Activated B cell treated with CpG ODN at 0.5 μM for 24 hours (primary cell): ENCODE data around the gene NFIA. TPM values are rescaled to one million over a fixed set of nuclear protein-coding genes. Genes with fewer than 3 reads are reported as not detected.

ENCODE experiments used
- ATAC-seq: fragments of 200-7000 bp; cut with Tn5 transposase; one replicate; pipeline ENCODE4 v1.10.0; 2021; ENCODE audit warnings: low read depth, mild to moderate bottlenecking, moderate library complexity
- CTCF ChIA-PET: fragments of 350-600 bp; sonication (Branson Sonifier 250); formaldehyde crosslinking; loops from one replicate; lab custom pipeline; 2021; ENCODE audit warnings: antibody characterized with exemption; lab: Charles Lee
- POLR2A ChIA-PET: fragments of 350-600 bp; sonication (Branson Sonifier 250); formaldehyde crosslinking; loops from one replicate; lab custom pipeline; 2021; ENCODE audit warnings: antibody characterized with exemption; lab: Charles Lee
- DNase-seq: peaks from one replicate; pipeline ENCODE4 v3.0.0; 2022
- H3K27ac Mint-ChIP-seq: one replicate; pipeline ENCODE4 v1.8.0; 2020; ENCODE audit warnings: mixed read lengths
- H3K27me3 Mint-ChIP-seq: one replicate; pipeline ENCODE4 v1.8.0; 2021; ENCODE audit warnings: mixed read lengths
- H3K36me3 Mint-ChIP-seq: one replicate; pipeline ENCODE4 v1.8.0; 2021; ENCODE audit warnings: low read depth, mixed read lengths
- H3K4me1 Mint-ChIP-seq: one replicate; pipeline ENCODE4 v1.8.0; 2021; ENCODE audit warnings: mixed read lengths
- H3K4me3 Mint-ChIP-seq: one replicate; pipeline ENCODE4 v1.8.0; 2020; ENCODE audit warnings: mild to moderate bottlenecking, mixed read lengths
- H3K9me3 Mint-ChIP-seq: one replicate; pipeline ENCODE4 v1.8.0; 2020; ENCODE audit warnings: mixed read lengths
- CTCF ChIP-seq: fragments of 200-600 bp; IDR thresholded peaks from one replicate; pipeline ENCODE4 v1.8.0; 2022; ENCODE audit warnings: antibody characterized with exemption, mild to moderate bottlenecking
- intact Hi-C: fragments of 100-400 bp; cut with micrococcal nuclease; formaldehyde crosslinking; loops from one replicate; pipeline ENCODE4 v1.15.1; 2024
- total RNA-seq: library from RNA; stranded (reverse); gene quantifications from 2 replicates; pipeline ENCODE4 v1.2.3, GENCODE V29; 2022

The NFIA gene
- total RNA-seq, 1 donor from 2014 or later, result 0.13 TPM

- CTCF ChIA-PET, result no interaction called here
- POLR2A ChIA-PET, result no interaction called here
- peaks cover 2% of the 10 kb centered on the region for H3K27me3 Mint-ChIP-seq
- DNase-seq, result no peak
- no peak for ATAC-seq
- no peaks in the 10 kb centered on the region for H3K4me1 Mint-ChIP-seq
- no peak overlapping the region for H3K4me3 Mint-ChIP-seq
- TF ChIP-seq CTCF, result no peak
- intact Hi-C loops, result no loop called here
- H3K9me3 Mint-ChIP-seq, result no peaks in the 10 kb centered on the region
- H3K27ac Mint-ChIP-seq, result no peak overlapping the region
- H3K36me3 Mint-ChIP-seq, result no peaks in the 10 kb centered on the region
Measured at GRCh38 chr1:61149010-61149860, 66.9 kb downstream of the NFIA start.

GRCh38 chr1:61151565-61151964 lies 69.2 kb downstream of the NFIA start:
- Mint-ChIP-seq H3K4me1 (no peaks in the 10 kb centered on the region), H3K9me3 (no peaks in the 10 kb centered on the region), H3K27me3 (peaks cover 2% of the 10 kb centered on the region), H3K36me3 (no peaks in the 10 kb centered on the region), H3K27ac (no peak overlapping the region), H3K4me3 (no peak overlapping the region)
- CTCF ChIA-PET, result no interaction called here
- POLR2A ChIA-PET, result no interaction called here
- no peak for TF ChIP-seq CTCF
- DNase-seq (no peak), ATAC-seq (no peak)
- intact Hi-C loops, result no loop called here

DNA sequence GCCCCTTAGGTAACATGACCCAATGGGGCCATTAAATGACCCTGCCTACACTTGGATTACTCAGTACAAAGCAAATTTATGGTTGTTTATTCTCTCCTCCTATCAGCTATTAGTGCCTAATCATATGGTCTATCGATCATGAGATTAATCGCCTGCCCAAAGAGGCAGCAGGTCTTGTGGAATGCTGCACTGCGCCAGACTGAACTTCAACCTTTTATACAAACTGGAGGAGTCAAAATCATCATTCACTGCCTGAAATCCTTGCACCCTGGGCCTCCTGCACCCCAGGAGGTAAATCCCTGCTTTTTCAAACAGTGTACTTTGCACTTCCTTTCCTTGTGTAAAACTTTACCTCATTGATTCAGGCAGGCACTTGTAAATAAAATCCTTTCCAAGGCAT lies 69.7 kb downstream of the NFIA start:
- no peaks in the 10 kb centered on the region for H3K9me3 Mint-ChIP-seq
- no peak for ATAC-seq
- peaks cover 2% of the 10 kb centered on the region for H3K27me3 Mint-ChIP-seq
- intact Hi-C loops, result no loop called here
- H3K4me1 Mint-ChIP-seq, result no peaks in the 10 kb centered on the region
- ChIA-PET CTCF (no interaction called here), POLR2A (no interaction called here)
- DNase-seq, result no peak
- H3K4me3 Mint-ChIP-seq, result no peak overlapping the region
- no peak overlapping the region for H3K27ac Mint-ChIP-seq
- no peak for TF ChIP-seq CTCF
- no peaks in the 10 kb centered on the region for H3K36me3 Mint-ChIP-seq

- TF ChIP-seq CTCF, result no peak
- ChIA-PET CTCF (no interaction called here), POLR2A (no interaction called here)
- ATAC-seq, result no peak
- H3K4me1 Mint-ChIP-seq, result no peaks in the 10 kb centered on the region
- H3K27me3 Mint-ChIP-seq, result peaks cover 2% of the 10 kb centered on the region
- H3K9me3 Mint-ChIP-seq, result no peaks in the 10 kb centered on the region
- DNase-seq, result no peak
- H3K36me3 Mint-ChIP-seq, result no peaks in the 10 kb centered on the region
- H3K27ac Mint-ChIP-seq, result no peak overlapping the region
- no peak overlapping the region for H3K4me3 Mint-ChIP-seq
- intact Hi-C loops, result no loop called here
Measured at GRCh38 chr1:61152469-61153105, 70.2 kb downstream of the NFIA start.
